Measurements from ENCODE around the gene KIF3B. TPM values are rescaled to one million over a fixed set of nuclear protein-coding genes. Genes with fewer than 3 reads are reported as not detected.

KIF3B gene
- total RNA-seq, 1 experiment from 2014 or later: 52.3 TPM

DNA sequence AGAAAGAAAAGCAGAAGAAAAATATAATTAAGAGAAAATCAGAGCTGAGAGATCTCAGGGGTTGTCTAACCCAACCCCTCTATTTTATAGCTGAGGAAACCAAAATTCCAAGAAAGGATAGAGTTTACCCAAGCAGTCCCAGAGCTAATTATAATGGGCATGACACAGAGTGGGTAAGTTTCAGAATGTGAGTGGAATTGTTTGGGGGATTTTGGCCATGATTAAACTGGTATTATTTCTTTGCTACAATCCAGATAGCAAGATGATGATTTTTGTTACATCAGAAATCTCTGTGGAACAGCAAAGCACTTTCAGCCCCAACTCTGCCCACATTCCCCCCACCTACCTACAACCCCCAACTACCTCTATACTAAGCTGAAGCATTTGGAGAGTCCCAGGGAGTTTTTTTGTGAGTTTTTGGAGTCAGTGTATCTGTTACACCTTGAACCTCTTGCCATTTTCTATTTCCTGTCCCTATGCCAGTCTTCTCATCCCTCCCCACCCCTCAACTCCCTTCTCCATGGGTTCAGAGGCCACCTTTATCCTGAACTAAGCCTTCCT, 45.0 kb upstream of the KIF3B start:
- Histone ChIP-seq H3K9me3 (ENCODE audit: insufficient read depth, low read depth) (no peaks in the 10 kb centered on the region), H3K4me3 (no peak overlapping the region), H3K4me2 (no peak overlapping the region), H3F3A (ENCODE audit: insufficient read depth, low read depth) (no peaks in the 10 kb centered on the region), H4K20me1 (ENCODE audit: insufficient read depth) (no peaks in the 10 kb centered on the region), H3K4me1 (replicated peaks; ENCODE audit: insufficient read depth) (no peaks in the 10 kb centered on the region), H2AFZ (no peak overlapping the region), H3K27ac (no peak overlapping the region), H3K79me2 (ENCODE audit: low read depth) (no peaks in the 10 kb centered on the region), H3K9me2 (ENCODE audit: insufficient read depth) (no peaks in the 10 kb centered on the region), H3K36me3 (ENCODE audit: low read depth) (no peaks in the 10 kb centered on the region; the same call in 1 of the 2 replicates), H3K27me3 (ENCODE audit: insufficient read depth, low read depth) (no peaks in the 10 kb centered on the region)
- TF ChIP-seq EZH2 (IDR thresholded peaks at IDR 0.05; ENCODE audit: low read depth): no peak
- BruUV-seq (replicated peaks): no TSS peak
- DNase-seq: no peak
- POLR2A ChIA-PET (ENCODE audit: unreplicated experiment): no interaction called here
- CTCF ChIA-PET: no interaction called here
- intact Hi-C loops (cut with micrococcal nuclease; ENCODE audit: unreplicated experiment): no loop called here

DNA sequence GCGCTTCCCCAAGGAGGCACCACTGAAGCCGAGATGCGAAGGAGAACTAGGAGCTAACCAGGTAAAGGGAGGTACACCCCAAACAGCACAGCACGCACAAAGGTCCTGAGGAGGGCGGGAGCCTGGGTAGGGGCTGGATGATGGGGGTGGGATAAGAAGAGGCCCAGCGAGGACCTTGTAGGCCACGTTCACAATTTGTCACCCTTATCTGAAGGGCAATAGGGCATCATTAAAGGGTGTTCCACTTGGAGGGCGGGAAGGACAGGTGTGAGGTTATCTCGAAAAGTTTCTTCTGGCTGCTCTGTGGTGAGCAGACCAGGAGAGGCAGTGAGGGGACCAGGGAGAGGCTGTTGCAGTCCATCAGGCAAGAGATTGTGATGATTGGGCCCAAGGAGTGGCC, 44.2 kb upstream of the KIF3B start:
- Histone ChIP-seq H3K4me1 (replicated peaks; ENCODE audit: insufficient read depth) (no peaks in the 10 kb centered on the region), H3K27ac (no peak overlapping the region), H4K20me1 (ENCODE audit: insufficient read depth) (no peaks in the 10 kb centered on the region), H3K9me2 (ENCODE audit: insufficient read depth) (no peaks in the 10 kb centered on the region), H3K36me3 (ENCODE audit: low read depth) (no peaks in the 10 kb centered on the region; the same call in 1 of the 2 replicates), H3F3A (ENCODE audit: insufficient read depth, low read depth) (no peaks in the 10 kb centered on the region), H3K4me3 (no peak overlapping the region), H3K79me2 (ENCODE audit: low read depth) (no peaks in the 10 kb centered on the region), H3K27me3 (ENCODE audit: insufficient read depth, low read depth) (no peaks in the 10 kb centered on the region), H2AFZ (no peak overlapping the region), H3K4me2 (no peak overlapping the region), H3K9me3 (ENCODE audit: insufficient read depth, low read depth) (no peaks in the 10 kb centered on the region)
- CTCF ChIA-PET: no interaction called here
- no peak for TF ChIP-seq EZH2 (IDR thresholded peaks at IDR 0.05; ENCODE audit: low read depth)
- TF ChIP-seq, protein P1, sequence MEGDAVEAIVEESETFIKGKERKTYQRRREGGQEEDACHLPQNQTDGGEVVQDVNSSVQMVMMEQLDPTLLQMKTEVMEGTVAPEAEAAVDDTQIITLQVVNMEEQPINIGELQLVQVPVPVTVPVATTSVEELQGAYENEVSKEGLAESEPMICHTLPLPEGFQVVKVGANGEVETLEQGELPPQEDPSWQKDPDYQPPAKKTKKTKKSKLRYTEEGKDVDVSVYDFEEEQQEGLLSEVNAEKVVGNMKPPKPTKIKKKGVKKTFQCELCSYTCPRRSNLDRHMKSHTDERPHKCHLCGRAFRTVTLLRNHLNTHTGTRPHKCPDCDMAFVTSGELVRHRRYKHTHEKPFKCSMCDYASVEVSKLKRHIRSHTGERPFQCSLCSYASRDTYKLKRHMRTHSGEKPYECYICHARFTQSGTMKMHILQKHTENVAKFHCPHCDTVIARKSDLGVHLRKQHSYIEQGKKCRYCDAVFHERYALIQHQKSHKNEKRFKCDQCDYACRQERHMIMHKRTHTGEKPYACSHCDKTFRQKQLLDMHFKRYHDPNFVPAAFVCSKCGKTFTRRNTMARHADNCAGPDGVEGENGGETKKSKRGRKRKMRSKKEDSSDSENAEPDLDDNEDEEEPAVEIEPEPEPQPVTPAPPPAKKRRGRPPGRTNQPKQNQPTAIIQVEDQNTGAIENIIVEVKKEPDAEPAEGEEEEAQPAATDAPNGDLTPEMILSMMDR (conservative IDR thresholded peaks at IDR 0.05): no peak
- intact Hi-C loops (cut with micrococcal nuclease; ENCODE audit: unreplicated experiment): no loop called here
- no TSS peak for BruUV-seq (replicated peaks)
- POLR2A ChIA-PET (ENCODE audit: unreplicated experiment): no interaction called here
- no peak for DNase-seq

DNA sequence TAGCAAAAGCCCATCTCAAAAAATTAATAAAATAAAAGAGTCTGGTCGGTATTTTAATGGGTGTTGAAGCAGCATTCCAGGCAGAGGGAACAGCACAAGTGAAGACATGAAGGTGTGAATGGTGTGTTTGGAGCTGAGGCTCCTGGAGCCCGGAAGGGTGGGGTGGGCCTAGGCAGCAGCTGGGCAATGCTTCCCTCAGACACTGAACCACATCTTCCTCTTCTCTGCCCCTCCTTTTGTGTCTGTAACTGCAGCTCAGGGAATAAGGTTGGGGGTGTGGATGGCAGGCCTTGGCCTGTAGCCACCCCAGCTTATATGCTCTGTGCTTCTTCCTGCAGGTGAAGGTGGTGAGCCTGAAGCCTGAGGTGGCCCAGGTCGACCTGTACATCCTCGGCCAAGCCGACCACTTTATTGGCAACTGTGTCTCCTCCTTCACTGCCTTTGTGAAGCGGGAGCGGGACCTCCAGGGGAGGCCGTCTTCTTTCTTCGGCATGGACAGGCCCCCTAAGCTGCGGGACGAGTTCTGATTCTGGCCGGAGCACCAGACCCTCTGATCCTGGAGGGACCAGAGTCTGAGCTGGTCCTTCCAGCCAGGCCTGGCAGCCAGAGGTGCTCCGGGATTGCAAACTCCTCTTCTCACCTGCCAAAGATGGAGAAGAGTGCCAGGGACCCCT, 43.2 kb upstream of the KIF3B start:
- intact Hi-C loops (cut with micrococcal nuclease; ENCODE audit: unreplicated experiment): no loop called here

More for the DNA sequence above, 43.2 kb upstream of the KIF3B start:
- H3K4me2 ChIP-seq: no peak overlapping the region
- ChIA-PET POLR2A (ENCODE audit: unreplicated experiment) (no interaction called here), CTCF (no interaction called here)
- H3K9me2 ChIP-seq (ENCODE audit: insufficient read depth): no peaks in the 10 kb centered on the region
- no TSS peak for BruUV-seq (replicated peaks)
- H3K4me3 ChIP-seq: no peak overlapping the region
- no peaks in the 10 kb centered on the region; the same call in 1 of the 2 replicates for H3K36me3 ChIP-seq (ENCODE audit: low read depth)
- no peak overlapping the region for H3K27ac ChIP-seq
- no peaks in the 10 kb centered on the region for H3K27me3 ChIP-seq (ENCODE audit: insufficient read depth, low read depth)
- no peaks in the 10 kb centered on the region for H3F3A ChIP-seq (ENCODE audit: insufficient read depth, low read depth)
- H4K20me1 ChIP-seq (ENCODE audit: insufficient read depth): no peaks in the 10 kb centered on the region
- TF ChIP-seq EZH2 (IDR thresholded peaks at IDR 0.05; ENCODE audit: low read depth): no peak
- TF ChIP-seq, protein P1 (conservative IDR thresholded peaks at IDR 0.05): no peak
- H3K9me3 ChIP-seq (ENCODE audit: insufficient read depth, low read depth): no peaks in the 10 kb centered on the region
- DNase-seq: no peak
- H3K79me2 ChIP-seq (ENCODE audit: low read depth): no peaks in the 10 kb centered on the region
- no peaks in the 10 kb centered on the region; the same call in 1 of the 2 replicates for H3K4me1 ChIP-seq (replicated peaks; ENCODE audit: insufficient read depth)
- no peak overlapping the region for H2AFZ ChIP-seq
